22Rv1 (cell line): ENCODE measurements around the gene FBXL4.

Source experiments
- ZFX ChIP-seq: fragments of 450-650 bp; IDR thresholded peaks from 2 replicates; pipeline ENCODE4 v1.6.1; 2017; ENCODE audit warnings: antibody characterized with exemption, borderline replicate concordance
- TF ChIP-seq, protein P1 (sequence below): fragments of 450-650 bp; IDR thresholded peaks from 2 replicates; pipeline ENCODE4 v1.5.1; 2017; ENCODE audit warnings: mild to moderate bottlenecking

DNA sequence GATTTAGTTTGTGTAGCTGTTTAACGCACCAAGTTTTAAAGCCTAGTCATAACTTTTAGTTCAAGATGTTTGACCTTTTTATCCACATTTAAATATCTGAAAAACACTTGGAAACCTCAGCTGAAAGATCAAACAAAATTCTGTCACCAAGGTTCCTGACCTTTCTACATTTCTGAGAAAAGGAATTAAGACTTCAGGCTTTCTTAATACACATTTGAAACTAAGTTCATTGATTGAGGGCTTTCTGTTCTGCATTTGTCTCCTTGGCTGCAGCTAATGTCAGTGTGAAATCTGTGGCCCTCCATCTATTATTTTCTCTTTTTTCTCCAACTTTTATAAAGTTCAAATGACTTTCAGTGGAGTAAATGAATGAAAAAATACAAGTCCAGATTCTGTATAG lies 22.7 kb upstream of the FBXL4 start:
- TF ChIP-seq, protein P1, sequence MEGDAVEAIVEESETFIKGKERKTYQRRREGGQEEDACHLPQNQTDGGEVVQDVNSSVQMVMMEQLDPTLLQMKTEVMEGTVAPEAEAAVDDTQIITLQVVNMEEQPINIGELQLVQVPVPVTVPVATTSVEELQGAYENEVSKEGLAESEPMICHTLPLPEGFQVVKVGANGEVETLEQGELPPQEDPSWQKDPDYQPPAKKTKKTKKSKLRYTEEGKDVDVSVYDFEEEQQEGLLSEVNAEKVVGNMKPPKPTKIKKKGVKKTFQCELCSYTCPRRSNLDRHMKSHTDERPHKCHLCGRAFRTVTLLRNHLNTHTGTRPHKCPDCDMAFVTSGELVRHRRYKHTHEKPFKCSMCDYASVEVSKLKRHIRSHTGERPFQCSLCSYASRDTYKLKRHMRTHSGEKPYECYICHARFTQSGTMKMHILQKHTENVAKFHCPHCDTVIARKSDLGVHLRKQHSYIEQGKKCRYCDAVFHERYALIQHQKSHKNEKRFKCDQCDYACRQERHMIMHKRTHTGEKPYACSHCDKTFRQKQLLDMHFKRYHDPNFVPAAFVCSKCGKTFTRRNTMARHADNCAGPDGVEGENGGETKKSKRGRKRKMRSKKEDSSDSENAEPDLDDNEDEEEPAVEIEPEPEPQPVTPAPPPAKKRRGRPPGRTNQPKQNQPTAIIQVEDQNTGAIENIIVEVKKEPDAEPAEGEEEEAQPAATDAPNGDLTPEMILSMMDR, result no peak
- TF ChIP-seq ZFX, result no peak
